ENCODE measurements around the gene ABCF1. TPM values are rescaled to one million over a fixed set of nuclear protein-coding genes. Genes with fewer than 3 reads are reported as not detected.

ABCF1 gene
- total and polyA plus RNA-seq, 9 of the 15 experiments (the other 6 are each of a cell fraction or from before 2014, with no cell fraction given) = 41.6 to 193 (median 102) TPM

- intact Hi-C loops (cut with micrococcal nuclease) (no loop called here), in situ Hi-C loops (cut with MboI) (loop anchor here (5.0 kb wide), 1 partner anchor 107 kb away; no protein-coding TSS in a partner anchor)
- Histone ChIP-seq H3K9me3 (replicated peaks; ENCODE audit: control insufficient read depth, insufficient read depth, low read depth, low read length) (no peaks in the 10 kb centered on the region), H3K79me2 (ENCODE audit: control insufficient read depth, insufficient read depth, low read length) (no peaks in the 10 kb centered on the region; the same call in 2 of the 3 replicates), H2AFZ (ENCODE audit: low read depth, low read length) (no peak overlapping the region), H3K27me3 (ENCODE audit: control insufficient read depth in 2 of 2, insufficient read depth in 2 of 2, low read length in 2 of 2) (no peaks in the 10 kb centered on the region), H4K20me1 (replicated peaks; ENCODE audit: control insufficient read depth, insufficient read depth, low read length) (peaks cover 7% of the 10 kb centered on the region; the same call in 1 of the 2 replicates), H3K4me3 (no peak overlapping the region), H3K9ac (ENCODE audit: insufficient read depth in 1 of 2, low read depth in 2 of 2, low read length in 2 of 2) (no peak overlapping the region), H3K4me1 (replicated peaks in 1 of 2; ENCODE audit: control insufficient read depth in 2 of 2, insufficient read depth in 2 of 2, low read length in 2 of 2) (peaks cover 4 to 11% of the 10 kb centered on the region in 2 experiments; a peak in 4 of 5 replicates), H3K4me2 (ENCODE audit: insufficient read depth, low read length) (no peak overlapping the region), H3K36me3 (ENCODE audit: control insufficient read depth, insufficient read depth, low read length) (peaks cover 70% of the 10 kb centered on the region), H3K9me1 (ENCODE audit: control insufficient read depth, insufficient read depth, low read length) (no peaks in the 10 kb centered on the region), H3K27ac (ENCODE audit: extremely low read depth, low read depth, low read length) (no peak overlapping the region)
- FAIRE-seq (no peak), ATAC-seq (peak; percentile 10), DNase-seq (ENCODE audit: extremely low read depth in 1 of 4, low spot score in 3 of 4) (peak in 1 of 4 experiments; percentile 34)
- ChIA-PET CTCF (ENCODE audit: low intra/inter-chr PET ratio) (no interaction called here), POLR2A (interaction anchor here (0.6 to 13.5 kb wide), 9 partner anchors 8 to 55 kb away, joined by 3 to 310 read pairs (median 16); partner anchors contain the start of gene ABCF1)
- BruUV-seq (replicated peaks) = no TSS peak
- WGBS (ENCODE audit: insufficient coverage, low coverage, missing lambda C conversion rate) = 67% methylated on average over 13 of the region's 13 CpGs
- TF ChIP-seq ARID1B (IDR thresholded peaks at IDR 0.05) (0 out of 2 replicates have a peak, but pooled peaks have one; percentile 18), SOX6 (IDR thresholded peaks at IDR 0.05) (peak; percentile 42; the same call in 1 of the 2 replicates), CREBBP (IDR thresholded peaks at IDR 0.05; ENCODE audit: low read depth, low read length) (no peak), PTBP1 (IDR thresholded peaks at IDR 0.05; ENCODE audit: low read depth, low read length) (no peak), CTBP1 (IDR thresholded peaks at IDR 0.05; ENCODE audit: borderline replicate concordance) (peak; percentile 32; the same call in 1 of the 2 replicates), RERE (CRISPR knock-in tag; IDR thresholded peaks at IDR 0.05; ENCODE audit: borderline replicate concordance) (no peak), PML (IDR thresholded peaks at IDR 0.05; ENCODE audit: low read length) (peak; percentile 35; the same call in 1 of the 2 replicates), MECOM (CRISPR knock-in tag; IDR thresholded peaks at IDR 0.05) (no peak), PPARD (CRISPR knock-in tag; IDR thresholded peaks at IDR 0.05) (no peak), HDAC3 (IDR thresholded peaks at IDR 0.05; ENCODE audit: borderline replicate concordance, partially characterized antibody) (no peak), ZNF764 (CRISPR knock-in tag; IDR thresholded peaks at IDR 0.05; ENCODE audit: low read depth) (no peak), PKNOX1 (IDR thresholded peaks at IDR 0.05) (no peak), ZNF146 (CRISPR knock-in tag; IDR thresholded peaks at IDR 0.05; ENCODE audit: unreplicated experiment) (no peak), SRSF1 (IDR thresholded peaks at IDR 0.05; ENCODE audit: low read depth, low read length) (no peak), SIRT6 (IDR thresholded peaks at IDR 0.05; ENCODE audit: low read depth, low read length) (peak; percentile 3), SMAD3 (CRISPR knock-in tag; conservative IDR thresholded peaks at IDR 0.05) (no peak), NBN (IDR thresholded peaks at IDR 0.05; ENCODE audit: low read depth) (no peak), DPF2 (IDR thresholded peaks at IDR 0.05) (no peak)
Measured at GRCh38 chr6:30599625-30600324, 28.5 kb downstream of the ABCF1 start.

All from K562 (cell line).